GM21723 (cell line): ENCODE results near the gene OTULIN.

Experiments
- ATAC-seq: cut with Tn5 transposase; IDR thresholded peaks from one replicate; pipeline ENCODE4 v1.9.1; 2021; ENCODE audit warnings: mild to moderate bottlenecking, moderate library complexity; ENCODE audit not compliant: unreplicated experiment

The OTULIN gene

GRCh38 chr5:14695152-14695551 is 30.6 kb downstream of the OTULIN start:
- ATAC-seq = no peak

GRCh38 chr5:14696057-14696456 is 31.5 kb downstream of the OTULIN start:
- no peak for ATAC-seq

- ATAC-seq = no peak
These were observed 32.3 kb downstream of the OTULIN start for GRCh38 chr5:14696851-14697250.

GRCh38 chr5:14698495-14698894 is 34.0 kb downstream of the OTULIN start:
- ATAC-seq = no peak

GRCh38 chr5:14699159-14699558 is 34.6 kb downstream of the OTULIN start:
- ATAC-seq = no peak

- ATAC-seq = no peak
These were observed 35.4 kb downstream of the OTULIN start for GRCh38 chr5:14699807-14700400.

- no peak for ATAC-seq
These were observed 36.2 kb downstream of the OTULIN start for GRCh38 chr5:14700478-14701436.

- no peak for ATAC-seq
These were observed 37.0 kb downstream of the OTULIN start for GRCh38 chr5:14701556-14701955.

- no peak for ATAC-seq
These were observed 37.8 kb downstream of the OTULIN start for GRCh38 chr5:14702238-14702839.

GRCh38 chr5:14705556-14705955 is 41.0 kb downstream of the OTULIN start:
- ATAC-seq = no peak

GRCh38 chr5:14706615-14707021 is 42.1 kb downstream of the OTULIN start:
- no peak for ATAC-seq

- ATAC-seq = no peak
These were observed 43.4 kb downstream of the OTULIN start for GRCh38 chr5:14707811-14708390.

- ATAC-seq = no peak
These were observed 44.0 kb downstream of the OTULIN start for GRCh38 chr5:14708551-14708950.

GRCh38 chr5:14710313-14710994 is 45.9 kb downstream of the OTULIN start:
- no peak for ATAC-seq

- ATAC-seq = no peak
These were observed 47.6 kb downstream of the OTULIN start for GRCh38 chr5:14712131-14712530.

GRCh38 chr5:14712666-14713065 is 48.1 kb downstream of the OTULIN start:
- no peak for ATAC-seq

- ATAC-seq = no peak
These were observed 49.2 kb downstream of the OTULIN start for GRCh38 chr5:14713476-14714390.

GRCh38 chr5:14714706-14715105 is 50.2 kb downstream of the OTULIN start:
- ATAC-seq = no peak

- ATAC-seq = no peak
These were observed 51.0 kb downstream of the OTULIN start for GRCh38 chr5:14715481-14715880.
